Spleen (tissue), 7 donors: ENCODE measurements around the gene REEP3.

Experiments used
- CTCF ChIP-seq, 11 experiments: fragments of 200-600 bp in 7 of 11; fragments of 450-650 bp in 4 of 11; sonication (generic) in 4 of 11; IDR thresholded peaks in 8 of 11; conservative IDR thresholded peaks in 3 of 11; 1 replicate in 7 of 11; 2 replicates in 4 of 11; pipeline versions ENCODE4 v1.4.0 to v1.8.0; 2016 to 2021; ENCODE audit warnings: antibody characterized with exemption in 11 of 11, inconsistent platforms in 4 of 11, mild to moderate bottlenecking in 1 of 11
- POLR2A ChIP-seq, 3 donors: fragments of 450-650 bp; IDR thresholded peaks; one replicate each; pipeline ENCODE4 v1.5.1; 2017; ENCODE audit warnings: antibody characterized with exemption in 3 of 3, mild to moderate bottlenecking in 1 of 3
- donor health status: DM: no; HTN: no; CAD: no; lungs with moderate emphysema.
- donor health status: DM: no; HTN: no; CAD: no.
- donor health status: DM: no; HTN: no; CAD: no.

- TF ChIP-seq POLR2A (IDR thresholded peaks at IDR 0.05), result no peak
- TF ChIP-seq CTCF (IDR thresholded peaks at IDR 0.05 in 8 of 11, conservative IDR thresholded peaks at IDR 0.05 in 3 of 11), result no peak
Observed at GRCh38 chr10:63549810-63550209, 28.6 kb downstream of the REEP3 start.
